Renal pelvis (tissue), 12 donors: Measurements from ENCODE around the gene PIP. TPM values are rescaled to one million over a fixed set of nuclear protein-coding genes. Genes with fewer than 3 reads are reported as not detected.
A peak's percentile ranks its signal among the peaks of the same experiment; 100 is the strongest.
"Not testable (repeated sequence)": the region's sequence is repeated elsewhere in the genome, so short reads cannot be mapped to it uniquely, and the experiment has no call there.

Experiments used
- DNase-seq: peaks from one replicate; pipeline ENCODE4 v3.0.0-alpha.2; 2013
- long read RNA-seq, 16 experiments: transcript quantifications; one replicate each; lab custom pipeline, GENCODE V29; 2026
- polyA plus RNA-seq, 3 donors: library from polyadenylated mRNA; unstranded; fragments of 120-200 nt; gene quantifications; one replicate each; pipeline ENCODE4 v1.2.1, GENCODE V29; 2013; ENCODE audit not compliant: insufficient read length in 3 of 3

Gene PIP, protein sequence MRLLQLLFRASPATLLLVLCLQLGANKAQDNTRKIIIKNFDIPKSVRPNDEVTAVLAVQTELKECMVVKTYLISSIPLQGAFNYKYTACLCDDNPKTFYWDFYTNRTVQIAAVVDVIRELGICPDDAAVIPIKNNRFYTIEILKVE
- not detected for polyA plus RNA-seq
- long read RNA-seq, donor 1 = 0 reads
- long read RNA-seq, donor 2 = 0 reads
- long read RNA-seq, donor 3 = 0 reads
- long read RNA-seq, donor 4 = 0 reads
- long read RNA-seq, donor 5 = 0 reads
- long read RNA-seq, donor 6 = 0 reads
- long read RNA-seq, donor 7 = 0 reads
- long read RNA-seq, donor 8 = 0 reads
- long read RNA-seq, donor 9 = 0 reads
- long read RNA-seq, donor 10 = 0 reads
- long read RNA-seq, donor 11 = 0 reads
- long read RNA-seq, donor 12 = 0 reads
- long read RNA-seq, donor 13 = 0 reads
- long read RNA-seq, donor 14 = 0 reads
- long read RNA-seq, donor 15 = 0 reads
- long read RNA-seq, donor 16 = 0 reads

DNA sequence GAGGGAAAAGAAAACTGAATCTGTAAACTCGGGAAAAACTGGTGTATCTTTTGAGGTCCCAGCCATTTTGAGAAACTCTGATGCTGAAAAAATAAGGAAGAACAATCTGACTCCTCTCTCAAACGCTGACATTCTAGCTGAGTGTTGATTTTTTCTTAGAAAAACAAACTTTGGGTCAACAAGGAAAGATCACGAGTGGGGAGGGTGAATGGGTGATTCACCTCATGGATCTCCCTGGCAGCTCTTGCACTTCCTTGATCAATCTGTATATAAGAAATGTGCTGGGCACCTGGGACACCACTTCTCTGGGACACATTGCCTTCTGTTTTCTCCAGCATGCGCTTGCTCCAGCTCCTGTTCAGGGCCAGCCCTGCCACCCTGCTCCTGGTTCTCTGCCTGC lies at the start of gene PIP:
TSS of gene PIP (plus strand) at position 297 of the 400 bp plus-strand sequence. CDS start at position 337, 40 bp downstream.
- no peak for DNase-seq

GRCh38 chr7:143085109-143085508 lies 46.8 kb upstream of the PIP start:
- no peak for DNase-seq

DNA sequence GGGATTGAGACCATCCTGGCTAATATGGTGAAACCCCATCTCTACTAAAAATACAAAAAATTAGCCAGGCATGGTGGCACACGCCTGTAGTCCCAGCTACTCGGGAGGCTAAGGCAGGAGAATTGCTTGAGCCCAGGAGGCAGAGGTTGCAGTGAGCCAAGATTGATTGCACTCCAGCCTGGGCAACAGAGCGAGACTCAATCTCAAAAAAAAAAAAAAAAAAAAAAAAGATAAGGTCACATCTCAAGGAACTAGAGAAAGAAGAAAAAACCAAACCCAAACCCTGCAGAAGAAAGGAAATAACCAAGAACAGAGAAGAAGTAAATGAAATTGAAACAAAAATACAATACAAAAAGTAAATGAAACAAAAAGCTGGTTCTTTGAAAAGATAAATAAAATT lies 46.3 kb upstream of the PIP start:
- not testable (repeated sequence) for DNase-seq

- DNase-seq = not testable (repeated sequence)
Measured at GRCh38 chr7:143088549-143089231, 43.2 kb upstream of the PIP start.

DNA sequence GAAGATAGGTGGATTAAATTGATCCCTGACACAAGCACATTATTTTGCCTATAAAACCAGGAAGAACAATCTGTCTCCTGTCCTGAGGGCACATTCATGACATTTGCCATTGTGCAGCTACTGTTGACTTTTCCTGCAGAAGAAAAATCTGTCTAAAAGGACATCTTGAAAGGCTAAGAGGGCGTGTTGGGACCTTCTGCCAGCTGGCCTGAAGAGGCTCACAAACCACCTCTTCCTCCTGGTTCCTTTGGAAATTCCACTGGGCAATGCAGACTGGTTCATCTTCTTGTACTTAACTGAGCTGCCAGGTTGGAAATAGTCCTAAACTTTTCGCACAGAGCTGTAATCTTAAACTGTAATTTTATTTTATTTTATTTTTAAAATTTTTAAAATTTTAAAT lies 35.7 kb upstream of the PIP start:
- DNase-seq = no peak

- not testable (repeated sequence) for DNase-seq
Measured at GRCh38 chr7:143099579-143099978, 32.3 kb upstream of the PIP start.

DNA sequence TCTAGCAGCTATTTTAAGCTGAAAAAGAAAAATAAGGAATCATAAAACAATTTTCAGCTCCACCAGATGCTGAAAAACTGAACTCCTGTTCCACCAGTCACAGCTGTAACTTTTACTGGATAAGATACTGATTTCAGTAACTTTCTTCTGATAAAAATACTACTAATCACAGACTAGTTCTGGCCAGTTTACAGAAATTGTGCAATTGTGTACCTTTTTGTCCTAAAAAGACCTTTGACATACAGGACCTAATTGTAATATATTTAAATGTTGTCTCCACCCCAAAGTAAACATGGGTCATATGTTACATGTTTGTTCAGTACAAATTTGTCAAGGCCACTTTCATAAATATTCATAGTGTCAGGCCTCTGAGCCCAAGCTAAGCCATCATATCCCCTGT lies 27.1 kb upstream of the PIP start:
- DNase-seq = no peak

- not testable (repeated sequence) for DNase-seq
Measured at GRCh38 chr7:143108019-143108418, 23.9 kb upstream of the PIP start.

GRCh38 chr7:143117395-143117794 lies 14.5 kb upstream of the PIP start:
- DNase-seq = no peak

DNA sequence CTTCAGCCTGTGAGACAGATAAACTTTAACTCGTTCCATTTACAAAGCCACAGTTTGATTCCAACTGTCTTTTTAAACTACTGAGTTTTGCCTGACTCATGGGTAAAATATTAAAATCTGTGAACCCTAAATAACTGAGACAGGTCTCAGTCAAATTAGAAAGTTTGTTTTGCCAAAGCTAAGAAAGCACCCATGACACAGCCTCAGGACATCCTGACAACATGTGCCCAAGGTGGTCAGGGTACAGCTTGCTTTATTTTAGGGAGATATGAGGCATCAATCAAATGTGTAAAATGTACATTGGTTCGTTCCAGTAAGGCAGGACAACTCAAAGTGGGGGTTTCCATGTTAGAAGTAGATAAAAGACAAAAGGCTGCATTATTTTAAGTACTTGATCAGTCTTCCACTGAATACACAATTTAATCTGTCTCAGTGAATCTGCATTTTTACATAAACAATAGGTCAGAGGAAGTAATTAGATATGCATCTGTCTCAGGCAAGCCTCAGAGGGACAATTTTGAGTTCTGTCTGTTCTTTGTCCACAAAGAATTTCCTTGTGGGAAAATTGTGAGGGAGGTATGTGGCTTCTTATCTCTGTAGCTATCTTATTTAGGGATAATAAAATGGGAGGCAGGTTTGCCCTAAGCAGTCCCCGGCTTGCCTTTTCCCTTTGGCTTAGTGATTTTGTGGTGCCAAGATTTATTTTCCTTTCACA lies 11.0 kb upstream of the PIP start:
- DNase-seq = no peak

DNA sequence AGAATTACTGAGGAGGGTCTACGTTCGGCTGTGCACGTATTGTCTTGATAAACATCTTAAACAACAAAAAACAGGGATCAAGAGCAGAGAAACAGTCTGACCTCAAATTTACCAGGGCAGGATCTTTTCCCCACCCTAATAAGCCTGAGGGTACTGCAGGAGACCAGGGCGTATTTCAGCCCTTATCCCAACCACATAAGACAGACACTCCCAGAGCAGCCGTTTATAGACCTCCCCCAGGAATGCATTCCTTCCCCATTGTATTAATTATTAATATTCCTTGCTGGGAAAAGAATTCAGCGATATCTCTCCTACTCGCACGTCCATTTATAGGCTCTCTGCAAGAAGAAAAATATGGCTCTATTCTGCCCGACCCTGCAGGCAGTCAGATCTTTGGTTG lies 8.6 kb upstream of the PIP start:
- not testable (repeated sequence) for DNase-seq

- DNase-seq = no peak
Measured at GRCh38 chr7:143126146-143126545, 5.7 kb upstream of the PIP start.

DNA sequence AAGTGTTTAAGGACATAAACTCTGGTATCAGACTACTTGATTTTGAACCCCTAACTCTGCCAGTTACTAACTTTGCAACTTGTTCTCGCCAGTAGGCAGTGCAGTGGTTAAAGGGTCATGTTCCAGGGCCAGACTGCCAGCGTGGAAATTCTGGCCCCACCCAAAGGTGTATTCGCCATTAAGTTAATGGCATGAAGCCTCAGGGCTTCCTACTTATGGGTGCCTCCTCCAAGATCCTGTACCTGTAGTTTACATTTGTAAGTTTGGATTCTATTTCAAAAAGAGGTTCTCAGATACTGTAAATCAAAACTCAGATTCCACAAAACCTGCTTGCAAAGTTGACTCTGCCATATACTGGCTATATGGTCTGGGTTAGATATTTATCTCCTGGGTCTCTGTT lies 2.8 kb upstream of the PIP start:
- DNase-seq = no peak

DNA sequence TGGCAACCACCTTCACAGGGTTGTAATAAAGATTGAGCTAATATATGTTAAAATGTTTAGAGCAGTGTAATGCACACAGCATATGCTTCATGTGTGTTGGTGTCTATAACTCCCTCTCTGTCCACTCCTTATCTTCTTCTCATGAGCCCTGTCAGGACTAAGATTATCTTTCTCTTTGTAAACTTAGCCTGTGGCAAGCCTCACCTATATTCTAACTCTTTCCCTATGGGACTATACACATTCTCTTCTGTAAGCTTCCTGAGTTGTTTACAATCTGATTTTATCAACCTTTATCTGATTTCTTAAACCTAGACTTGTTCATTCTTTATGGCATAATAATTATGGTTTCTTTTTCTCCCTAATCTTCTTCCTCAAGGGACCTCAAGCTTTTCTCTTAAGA lies 2.4 kb upstream of the PIP start:
- no peak for DNase-seq

DNA sequence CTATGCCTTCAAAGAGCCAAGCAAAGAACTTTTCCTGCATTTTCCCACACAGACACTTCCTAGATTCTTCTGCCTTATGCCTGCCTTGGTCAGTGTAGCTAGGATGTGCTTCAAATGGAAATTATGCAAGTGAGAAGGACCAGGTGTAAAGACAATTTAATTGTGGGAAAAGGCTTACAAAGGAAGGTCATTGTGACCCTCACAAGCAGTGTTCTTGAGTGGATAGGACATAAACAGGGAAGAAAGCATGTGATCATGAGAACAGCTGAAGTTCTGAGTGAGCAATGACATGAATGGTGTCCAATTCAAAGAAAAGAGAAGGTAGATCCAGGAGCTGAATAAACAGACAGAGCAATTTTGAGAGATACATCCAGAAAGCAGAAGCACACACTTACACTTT lies 1.3 kb upstream of the PIP start:
- DNase-seq = no peak

DNA sequence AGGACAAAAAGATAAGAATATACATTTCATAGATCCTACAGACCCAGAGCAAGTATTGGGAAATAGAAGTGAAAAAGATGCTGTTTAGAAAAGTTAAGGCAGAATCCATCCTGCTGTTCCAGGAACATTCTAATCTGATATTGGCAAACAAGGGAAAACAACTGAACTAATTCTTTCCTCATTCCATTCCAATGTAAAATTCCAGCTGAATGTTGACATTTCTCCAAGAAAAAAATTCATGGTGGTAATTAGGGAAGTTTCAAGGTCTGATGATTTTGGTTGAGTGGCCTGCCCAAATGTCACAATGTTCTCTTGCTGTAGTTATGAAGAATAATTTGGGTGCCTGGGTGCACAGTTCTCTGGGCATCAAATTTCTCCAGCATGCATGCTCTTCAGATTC lies 15.2 kb downstream of the PIP start:
- no peak for DNase-seq

DNA sequence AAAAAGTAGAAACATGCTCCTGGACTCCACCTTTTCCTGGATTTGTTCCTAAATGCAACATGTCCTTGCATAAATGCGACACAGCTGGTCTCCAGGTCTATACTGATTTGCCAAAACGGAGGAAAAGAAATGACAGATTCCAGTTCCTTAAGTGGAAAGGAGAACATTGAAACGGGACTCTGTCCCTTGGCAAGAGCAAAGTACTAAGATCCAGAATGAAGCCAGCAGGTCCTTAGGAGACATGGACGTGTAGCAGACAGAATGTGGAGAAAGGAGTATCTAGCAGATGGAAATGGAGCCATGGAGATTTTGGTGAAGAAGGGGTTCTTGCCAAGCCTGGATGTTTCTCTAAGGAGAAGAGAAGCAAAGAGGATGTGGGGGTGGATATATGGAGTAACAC lies 16.2 kb downstream of the PIP start:
- DNase-seq = no peak

GRCh38 chr7:143148651-143149050 lies 16.8 kb downstream of the PIP start:
- no peak for DNase-seq

- not testable (repeated sequence) for DNase-seq
Measured at GRCh38 chr7:143150696-143151095, 18.8 kb downstream of the PIP start.

- not testable (repeated sequence) for DNase-seq
Measured at GRCh38 chr7:143158617-143159016, 26.7 kb downstream of the PIP start.

- no peak for DNase-seq
Measured at GRCh38 chr7:143171697-143172096, 39.8 kb downstream of the PIP start.

DNA sequence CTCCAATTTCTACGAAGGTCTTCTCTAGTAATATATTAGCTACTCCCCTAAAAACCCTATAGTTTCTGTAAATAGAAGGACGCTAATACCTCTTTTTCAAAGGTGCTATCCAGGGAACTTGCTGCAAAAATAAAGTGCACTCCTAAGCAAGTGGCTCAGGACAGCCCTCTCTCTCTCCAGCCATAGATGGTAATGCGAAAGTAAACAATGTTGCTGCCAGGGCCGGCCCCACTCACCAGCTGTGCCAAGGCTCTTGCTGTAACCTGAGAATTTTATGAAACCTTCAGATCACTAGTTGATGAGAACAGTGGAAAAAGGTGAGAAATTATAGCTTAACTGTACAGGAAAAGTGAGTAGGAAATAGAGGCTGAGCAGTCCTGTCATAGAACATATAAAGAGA lies 40.5 kb downstream of the PIP start:
- DNase-seq = peak; percentile 14

DNA sequence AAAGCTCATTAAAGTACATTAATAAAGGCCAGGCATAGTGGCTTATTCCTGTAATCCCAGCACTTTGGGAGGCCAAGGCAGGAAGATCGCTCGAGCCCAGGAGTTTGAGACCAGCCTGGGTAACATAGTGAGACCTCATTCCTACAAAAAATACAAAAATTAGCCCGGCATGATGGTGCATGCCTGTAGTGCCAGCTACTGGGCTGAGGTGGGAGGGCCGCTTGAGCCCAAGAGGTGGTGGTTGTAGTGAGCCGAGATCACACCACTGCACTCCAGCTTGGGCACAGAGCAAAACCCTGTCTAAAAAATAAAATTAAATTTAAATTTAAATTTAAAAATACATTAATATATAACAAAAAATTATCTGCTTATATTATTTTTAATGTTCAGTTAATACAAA lies 44.3 kb downstream of the PIP start:
- no peak for DNase-seq
